ENCODE results near the gene TEX51.

The TEX51 gene

GRCh38 chr2:126878601-126879000, 20.1 kb upstream of the TEX51 start:
- TF ChIP-seq CTCF (IDR thresholded peaks at IDR 0.05) = no peak

- no peak for TF ChIP-seq CTCF (IDR thresholded peaks at IDR 0.05)
Observed at GRCh38 chr2:126879348-126880298, 19.1 kb upstream of the TEX51 start.

- no peak for TF ChIP-seq CTCF (IDR thresholded peaks at IDR 0.05)
Observed at GRCh38 chr2:126880324-126880723, 18.4 kb upstream of the TEX51 start.

- no peak for TF ChIP-seq CTCF (IDR thresholded peaks at IDR 0.05)
Observed at GRCh38 chr2:126880817-126881216, 17.9 kb upstream of the TEX51 start.

GRCh38 chr2:126881591-126881990, 17.1 kb upstream of the TEX51 start:
- no peak for TF ChIP-seq CTCF (IDR thresholded peaks at IDR 0.05)

GRCh38 chr2:126882181-126882580, 16.5 kb upstream of the TEX51 start:
- TF ChIP-seq CTCF (IDR thresholded peaks at IDR 0.05) = no peak

GRCh38 chr2:126882736-126883665, 15.7 kb upstream of the TEX51 start:
- no peak for TF ChIP-seq CTCF (IDR thresholded peaks at IDR 0.05)

All from LNCAP (cell line).